HG03064 (cell line): ENCODE results near the gene S100A1.

Experiments
- ATAC-seq: cut with Tn5 transposase; IDR thresholded peaks from one replicate; pipeline ENCODE4 v1.9.1; 2021; ENCODE audit warnings: low read depth; ENCODE audit not compliant: unreplicated experiment

The S100A1 gene

DNA sequence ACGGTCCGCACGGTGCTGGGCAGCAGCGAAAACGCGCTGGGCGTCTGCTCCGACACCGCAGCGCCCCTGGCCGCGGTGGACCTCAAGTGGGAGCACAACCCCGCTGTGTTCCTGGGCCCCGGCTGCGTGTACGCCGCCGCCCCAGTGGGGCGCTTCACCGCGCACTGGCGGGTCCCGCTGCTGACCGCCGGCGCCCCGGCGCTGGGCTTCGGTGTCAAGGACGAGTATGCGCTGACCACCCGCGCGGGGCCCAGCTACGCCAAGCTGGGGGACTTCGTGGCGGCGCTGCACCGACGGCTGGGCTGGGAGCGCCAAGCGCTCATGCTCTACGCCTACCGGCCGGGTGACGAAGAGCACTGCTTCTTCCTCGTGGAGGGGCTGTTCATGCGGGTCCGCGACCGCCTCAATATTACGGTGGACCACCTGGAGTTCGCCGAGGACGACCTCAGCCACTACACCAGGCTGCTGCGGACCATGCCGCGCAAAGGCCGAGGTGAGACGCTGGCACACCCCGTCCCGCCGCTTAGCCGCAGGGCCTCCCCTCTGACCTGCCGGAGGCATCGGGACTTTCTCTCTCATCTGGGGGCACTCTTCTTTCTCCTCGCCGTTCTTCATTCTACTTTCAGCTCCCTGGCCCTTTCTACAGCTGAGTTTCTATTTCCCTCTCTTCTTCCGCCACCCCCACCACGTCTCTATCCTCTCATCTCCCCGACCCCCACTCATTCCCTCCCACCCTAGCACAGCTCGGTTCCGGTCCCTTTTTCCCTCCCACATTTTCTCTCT lies 51.3 kb downstream of the S100A1 start:
- no peak for ATAC-seq

DNA sequence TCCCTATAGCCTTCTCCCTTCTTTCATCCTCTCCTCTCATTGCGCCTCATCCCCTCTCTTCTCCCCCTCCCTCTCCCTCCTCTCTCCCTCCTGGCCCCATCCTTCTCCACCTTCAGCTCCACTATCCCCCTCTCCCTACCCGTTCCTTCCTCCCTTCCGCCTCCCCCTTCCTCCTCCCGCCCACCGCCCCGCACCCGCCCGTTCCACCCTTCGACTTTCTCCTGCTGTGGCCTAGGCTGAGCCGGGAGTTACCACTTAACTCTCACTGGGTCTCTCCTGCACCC lies 51.8 kb downstream of the S100A1 start:
- no peak for ATAC-seq
